Fibroblast of the aortic adventitia (primary cell): Measurements from ENCODE around the gene PALD1. TPM values are rescaled to one million over a fixed set of nuclear protein-coding genes. Genes with fewer than 3 reads are reported as not detected.

Source experiments
- DNase-seq: peaks from one replicate; pipeline ENCODE4 v3.0.0-alpha.2; 2010; ENCODE audit warnings: low read depth
- H3K4me3 ChIP-seq: 2 replicates; pipeline ENCODE4 v1.5.1; 2011; ENCODE audit warnings: low read depth, mild to moderate bottlenecking, control low read depth, low read length, moderate library complexity
- total RNA-seq: library from RNA; depleted of rRNA; stranded (reverse); fragments of >200 nt; gene quantifications from 2 replicates; pipeline ENCODE4 v1.2.3, GENCODE V29; 2012; ENCODE audit warnings: low replicate concordance
- TF ChIP-seq, protein P1 (sequence below): IDR thresholded peaks from 2 replicates; pipeline ENCODE4 v1.5.1; 2011; ENCODE audit warnings: mild to moderate bottlenecking, low read length, control low read depth, inconsistent platforms; ENCODE audit not compliant: insufficient read depth

The PALD1 gene
- total RNA-seq, 1 donor = 0.18 TPM

- DNase-seq = no peak
- TF ChIP-seq, protein P1, sequence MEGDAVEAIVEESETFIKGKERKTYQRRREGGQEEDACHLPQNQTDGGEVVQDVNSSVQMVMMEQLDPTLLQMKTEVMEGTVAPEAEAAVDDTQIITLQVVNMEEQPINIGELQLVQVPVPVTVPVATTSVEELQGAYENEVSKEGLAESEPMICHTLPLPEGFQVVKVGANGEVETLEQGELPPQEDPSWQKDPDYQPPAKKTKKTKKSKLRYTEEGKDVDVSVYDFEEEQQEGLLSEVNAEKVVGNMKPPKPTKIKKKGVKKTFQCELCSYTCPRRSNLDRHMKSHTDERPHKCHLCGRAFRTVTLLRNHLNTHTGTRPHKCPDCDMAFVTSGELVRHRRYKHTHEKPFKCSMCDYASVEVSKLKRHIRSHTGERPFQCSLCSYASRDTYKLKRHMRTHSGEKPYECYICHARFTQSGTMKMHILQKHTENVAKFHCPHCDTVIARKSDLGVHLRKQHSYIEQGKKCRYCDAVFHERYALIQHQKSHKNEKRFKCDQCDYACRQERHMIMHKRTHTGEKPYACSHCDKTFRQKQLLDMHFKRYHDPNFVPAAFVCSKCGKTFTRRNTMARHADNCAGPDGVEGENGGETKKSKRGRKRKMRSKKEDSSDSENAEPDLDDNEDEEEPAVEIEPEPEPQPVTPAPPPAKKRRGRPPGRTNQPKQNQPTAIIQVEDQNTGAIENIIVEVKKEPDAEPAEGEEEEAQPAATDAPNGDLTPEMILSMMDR = no peak
- H3K4me3 ChIP-seq = no peak overlapping the region
Measured at GRCh38 chr10:70534281-70534680, 55.7 kb downstream of the PALD1 start.

DNA sequence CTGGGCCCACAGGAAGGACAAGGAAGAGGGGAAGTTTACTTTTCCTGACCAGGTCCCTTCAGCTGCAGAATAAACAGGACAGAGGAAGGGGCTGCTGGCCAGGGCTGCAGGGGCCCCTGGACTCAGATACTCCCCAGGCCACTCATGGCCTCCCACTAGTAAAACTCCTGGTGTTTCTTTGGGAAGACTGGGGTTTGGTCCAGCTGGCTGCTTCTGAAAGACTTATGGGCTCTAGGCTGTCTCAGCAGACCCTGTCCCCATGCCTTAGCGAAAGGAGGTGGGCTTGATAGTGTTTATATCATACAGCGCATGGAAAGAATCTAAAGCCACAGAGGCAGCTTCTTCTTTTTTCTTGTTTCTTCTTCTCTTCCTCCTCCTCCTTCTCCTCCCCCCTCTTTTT, 56.4 kb downstream of the PALD1 start:
- DNase-seq = no peak
- TF ChIP-seq, protein P1 = no peak
- H3K4me3 ChIP-seq = no peak overlapping the region

GRCh38 chr10:70535451-70535850, 56.9 kb downstream of the PALD1 start:
- TF ChIP-seq, protein P1 = no peak
- DNase-seq = no peak
- H3K4me3 ChIP-seq = no peak overlapping the region

DNA sequence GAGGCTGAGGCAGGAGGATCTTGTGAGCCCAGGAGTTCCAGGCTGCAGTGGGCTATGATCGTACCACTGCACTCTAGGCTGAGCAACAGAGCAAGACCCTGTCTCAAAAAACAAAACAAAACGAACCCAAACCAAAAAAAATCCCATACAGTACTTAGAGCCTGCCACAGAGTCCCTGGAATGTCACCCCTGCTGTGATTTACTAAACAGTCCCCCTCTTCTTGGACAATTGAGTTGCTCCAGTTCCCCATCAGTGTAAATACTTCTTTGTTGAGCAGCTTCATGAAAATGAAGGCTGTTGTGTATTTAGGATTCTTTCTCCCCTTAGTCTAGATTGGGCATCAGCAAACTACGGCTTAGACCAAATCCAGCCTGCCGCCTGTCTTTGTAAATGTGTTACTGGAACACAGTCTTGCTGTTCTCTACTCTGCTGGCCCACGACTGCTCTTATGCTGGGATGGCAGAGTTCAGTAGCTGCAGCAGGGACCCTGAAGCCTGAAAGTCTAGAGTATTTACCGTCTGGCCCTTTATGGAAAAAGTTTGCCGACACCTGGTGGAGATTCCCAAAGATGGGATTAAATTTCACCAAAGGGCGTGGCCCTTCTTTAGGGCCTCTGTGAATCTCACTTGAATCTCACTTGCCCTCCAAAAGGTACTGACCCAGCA, 57.8 kb downstream of the PALD1 start:
- H3K4me3 ChIP-seq = no peak overlapping the region
- DNase-seq = no peak
- TF ChIP-seq, protein P1 = no peak

DNA sequence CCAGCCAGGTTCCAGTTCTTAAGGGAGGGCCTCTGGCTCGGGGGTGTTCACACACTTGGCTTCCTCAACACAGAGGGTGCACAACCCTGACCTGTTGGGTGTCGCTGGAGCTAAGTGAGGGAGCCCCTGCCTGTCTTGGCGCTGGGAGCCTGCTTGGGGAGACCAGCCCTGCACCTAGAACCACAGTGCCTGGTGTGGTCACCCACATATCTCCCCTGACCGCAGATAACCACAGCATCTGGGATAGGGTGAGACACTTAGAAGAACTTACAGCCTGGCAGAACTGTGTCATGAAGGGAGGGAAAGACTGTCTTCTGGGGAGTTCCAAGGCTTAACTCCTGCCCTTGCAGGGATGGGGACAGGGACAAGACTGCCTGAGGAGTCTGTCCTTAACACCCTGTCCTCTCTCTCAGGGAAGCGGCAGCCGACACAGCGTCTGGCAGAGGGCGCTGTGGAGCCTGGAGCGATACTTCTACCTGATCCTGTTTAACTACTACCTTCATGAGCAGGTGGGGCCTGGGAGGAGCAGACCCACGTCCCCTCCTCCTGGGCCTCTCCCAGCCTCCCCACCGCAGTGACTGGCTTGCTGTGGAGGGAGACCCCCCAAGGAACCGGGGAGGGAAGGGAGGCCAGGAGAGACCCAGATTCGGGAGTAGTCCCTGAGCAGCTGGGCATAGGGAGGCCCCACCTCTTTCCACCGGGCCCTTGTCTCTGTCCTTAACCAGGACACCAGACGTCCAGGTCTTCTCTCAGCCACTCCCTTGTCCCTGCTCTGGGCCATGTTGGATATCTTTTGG, 59.0 kb downstream of the PALD1 start:
- DNase-seq = no peak
- TF ChIP-seq, protein P1 = peak; percentile 22
- no peak overlapping the region for H3K4me3 ChIP-seq

DNA sequence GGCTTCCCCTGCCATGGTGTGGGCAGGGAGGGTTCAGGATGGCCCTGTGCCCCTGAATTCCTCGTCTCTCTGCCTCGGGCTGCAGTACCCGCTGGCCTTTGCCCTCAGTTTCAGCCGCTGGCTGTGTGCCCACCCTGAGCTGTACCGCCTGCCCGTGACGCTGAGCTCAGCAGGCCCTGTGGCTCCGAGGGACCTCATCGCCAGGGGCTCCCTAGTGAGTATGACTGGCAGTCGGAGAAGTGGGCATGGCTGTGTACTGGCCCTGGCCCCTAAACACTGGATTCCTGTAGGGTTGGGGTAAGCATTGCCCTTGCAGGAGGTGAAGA, 59.6 kb downstream of the PALD1 start:
- no peak for DNase-seq
- TF ChIP-seq, protein P1 = no peak
- no peak overlapping the region for H3K4me3 ChIP-seq
